Dermis microvascular lymphatic vessel endothelial cell (primary cell): ENCODE data around the gene SWSAP1. TPM values are rescaled to one million over a fixed set of nuclear protein-coding genes. Genes with fewer than 3 reads are reported as not detected.
"Not testable (repeated sequence)": the region's sequence is repeated elsewhere in the genome, so short reads cannot be mapped to it uniquely, and the experiment has no call there.

ENCODE experiments used
- DNase-seq, 2 donors: peaks; one replicate each; pipeline versions ENCODE4 v3.0.0 to v3.0.0-alpha.2; 2010; ENCODE audit warnings: low read depth in 2 of 2
- total RNA-seq: library from RNA; depleted of rRNA; stranded (reverse); fragments of >200 nt; gene quantifications from 2 replicates; pipeline ENCODE4 v1.2.1, GENCODE V29; 2014

The SWSAP1 gene
- 1.0 and 1.1 TPM in 2 replicates for total RNA-seq

- DNase-seq = peak; percentile 99 to 100
Observed at GRCh38 chr19:11374433-11375142, at the start of gene SWSAP1. Gene SWSAP1 (plus strand): TSS chr19:11374666. CDS start chr19:11374681, 15 bp downstream.

- no peak for DNase-seq
Observed at GRCh38 chr19:11324748-11325389, 49.6 kb upstream of the SWSAP1 start.

- DNase-seq = no peak
Observed at GRCh38 chr19:11325544-11325943, 48.9 kb upstream of the SWSAP1 start.

- DNase-seq = no peak
Observed at GRCh38 chr19:11330127-11330526, 44.3 kb upstream of the SWSAP1 start.

- no peak for DNase-seq
Observed at GRCh38 chr19:11331502-11331901, 43.0 kb upstream of the SWSAP1 start.

GRCh38 chr19:11332822-11333221, 41.6 kb upstream of the SWSAP1 start:
- no peak for DNase-seq

GRCh38 chr19:11333838-11334237, 40.6 kb upstream of the SWSAP1 start:
- not testable (repeated sequence) for DNase-seq

- no peak for DNase-seq
Observed at GRCh38 chr19:11335449-11336146, 38.9 kb upstream of the SWSAP1 start.

- no peak for DNase-seq
Observed at GRCh38 chr19:11337080-11337479, 37.4 kb upstream of the SWSAP1 start.

- no peak for DNase-seq
Observed at GRCh38 chr19:11338121-11338520, 36.3 kb upstream of the SWSAP1 start.

- no peak for DNase-seq
Observed at GRCh38 chr19:11338569-11339253, 35.8 kb upstream of the SWSAP1 start.

- DNase-seq = peak; percentile 57 to 87
Observed at GRCh38 chr19:11339254-11340098, 35.0 kb upstream of the SWSAP1 start, which contains the start of gene RAB3D. Gene RAB3D (minus strand): TSS chr19:11339657. CDS start chr19:11337399, 2,258 bp downstream.

- DNase-seq = not testable (repeated sequence)
Observed at GRCh38 chr19:11340099-11340467, 34.4 kb upstream of the SWSAP1 start.

- DNase-seq = no peak
Observed at GRCh38 chr19:11342429-11342828, 32.0 kb upstream of the SWSAP1 start.

- no peak for DNase-seq
Observed at GRCh38 chr19:11345122-11345803, 29.2 kb upstream of the SWSAP1 start.

GRCh38 chr19:11346104-11346940, 28.1 kb upstream of the SWSAP1 start, which contains the start of the genes CCDC159 and TMEM205:
Gene CCDC159 (plus strand): TSS chr19:11346519. CDS start chr19:11346607, 88 bp downstream.
Gene TMEM205 (minus strand): TSS chr19:11346268. CDS start chr19:11345619, 649 bp downstream.
- DNase-seq = peak; percentile 98 to 99

GRCh38 chr19:11347546-11348039, 26.9 kb upstream of the SWSAP1 start:
- DNase-seq = no peak

- no peak for DNase-seq
Observed at GRCh38 chr19:11349171-11349570, 25.3 kb upstream of the SWSAP1 start.

GRCh38 chr19:11354102-11354501, 20.4 kb upstream of the SWSAP1 start:
- DNase-seq = not testable (repeated sequence)
